ENCODE results near the gene TBCD.

DNA sequence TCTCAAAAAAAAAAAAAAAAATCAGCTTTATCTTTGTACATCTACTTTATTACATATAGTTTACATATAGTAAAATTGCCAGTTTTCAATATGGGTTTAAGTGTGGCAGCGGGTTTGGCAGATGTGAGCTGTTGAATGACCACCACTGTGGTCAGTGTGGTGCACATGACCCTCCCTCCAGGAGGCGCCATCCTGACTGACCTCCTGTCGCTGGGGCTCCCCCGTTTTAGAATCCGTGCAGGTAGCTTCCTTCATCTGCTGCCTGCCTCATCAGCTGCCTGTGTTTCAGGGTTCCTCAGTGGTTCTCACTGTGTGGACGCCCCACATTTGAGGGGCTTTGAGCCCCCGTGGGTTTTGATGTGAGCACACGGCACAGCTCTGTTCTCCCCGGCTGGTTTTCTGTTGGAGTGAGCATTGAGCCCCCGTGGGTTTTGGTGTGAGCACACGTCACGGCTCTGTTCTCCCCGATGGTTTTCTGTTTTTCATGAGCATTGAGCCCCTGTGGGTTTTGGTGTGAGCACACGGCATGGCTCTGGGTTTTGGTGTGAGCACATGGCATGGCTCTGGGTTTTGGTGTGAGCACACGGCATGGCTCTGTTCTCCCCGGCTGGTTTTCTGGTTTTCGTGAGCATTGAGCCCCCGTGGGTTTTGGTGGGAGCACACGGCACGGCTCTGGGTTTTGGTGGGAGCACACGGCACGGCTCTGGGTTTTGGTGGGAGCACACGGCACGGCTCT is 145.8 kb downstream of the TBCD start:
- TF ChIP-seq, protein P1, sequence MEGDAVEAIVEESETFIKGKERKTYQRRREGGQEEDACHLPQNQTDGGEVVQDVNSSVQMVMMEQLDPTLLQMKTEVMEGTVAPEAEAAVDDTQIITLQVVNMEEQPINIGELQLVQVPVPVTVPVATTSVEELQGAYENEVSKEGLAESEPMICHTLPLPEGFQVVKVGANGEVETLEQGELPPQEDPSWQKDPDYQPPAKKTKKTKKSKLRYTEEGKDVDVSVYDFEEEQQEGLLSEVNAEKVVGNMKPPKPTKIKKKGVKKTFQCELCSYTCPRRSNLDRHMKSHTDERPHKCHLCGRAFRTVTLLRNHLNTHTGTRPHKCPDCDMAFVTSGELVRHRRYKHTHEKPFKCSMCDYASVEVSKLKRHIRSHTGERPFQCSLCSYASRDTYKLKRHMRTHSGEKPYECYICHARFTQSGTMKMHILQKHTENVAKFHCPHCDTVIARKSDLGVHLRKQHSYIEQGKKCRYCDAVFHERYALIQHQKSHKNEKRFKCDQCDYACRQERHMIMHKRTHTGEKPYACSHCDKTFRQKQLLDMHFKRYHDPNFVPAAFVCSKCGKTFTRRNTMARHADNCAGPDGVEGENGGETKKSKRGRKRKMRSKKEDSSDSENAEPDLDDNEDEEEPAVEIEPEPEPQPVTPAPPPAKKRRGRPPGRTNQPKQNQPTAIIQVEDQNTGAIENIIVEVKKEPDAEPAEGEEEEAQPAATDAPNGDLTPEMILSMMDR (conservative IDR thresholded peaks at IDR 0.05 in 1 of 2, IDR thresholded peaks at IDR 0.05 in 1 of 2; ENCODE audit: extremely low read depth in 1 of 2, insufficient read depth in 1 of 2, low read depth in 1 of 2, low read length in 2 of 2), result no peak
- no peak for TF ChIP-seq EZH2 (IDR thresholded peaks at IDR 0.05; ENCODE audit: borderline replicate concordance, low read length)

All from mammary epithelial cell (primary cell).